Measurements from ENCODE around the gene PPM1G. TPM values are rescaled to one million over a fixed set of nuclear protein-coding genes. Genes with fewer than 3 reads are reported as not detected.

PPM1G gene
- total and polyA plus RNA-seq, 2 experiments from 2014 or later, result 72.4 to 81.5 TPM

GRCh38 chr2:27446057-27446456 lies 36.7 kb upstream of the PPM1G start:
- in situ Hi-C loops (cut with MboI), result no loop called here
- Histone ChIP-seq H3K27me3 (replicated peaks; ENCODE audit: insufficient read depth) (no peaks in the 10 kb centered on the region), H3K79me2 (ENCODE audit: insufficient read depth) (no peaks in the 10 kb centered on the region), H4K20me1 (ENCODE audit: insufficient read depth) (no peaks in the 10 kb centered on the region), H3K4me3 (no peak overlapping the region), H3K9me2 (ENCODE audit: insufficient read depth) (no peaks in the 10 kb centered on the region), H3K4me1 (ENCODE audit: insufficient read depth) (no peaks in the 10 kb centered on the region), H3F3A (ENCODE audit: insufficient read depth) (0 out of 2 replicates have a peak, but pooled peaks cover 12% of the 10 kb centered on the region), H3K36me3 (ENCODE audit: low read depth) (0 out of 2 replicates have a peak, but pooled peaks cover 8% of the 10 kb centered on the region), H3K4me2 (ENCODE audit: unreplicated experiment) (no peak overlapping the region), H2AFZ (no peak overlapping the region), H3K9me3 (ENCODE audit: low read depth) (no peaks in the 10 kb centered on the region), H3K27ac (no peak overlapping the region), H3K9ac (no peak overlapping the region)
- TF ChIP-seq EZH2phosphoT487 (IDR thresholded peaks at IDR 0.05; ENCODE audit: insufficient read depth, low read depth), result no peak
- no peak for TF ChIP-seq EZH2 (IDR thresholded peaks at IDR 0.05; ENCODE audit: insufficient read depth, poor library complexity, severe bottlenecking)
- WGBS, 2 experiments (ENCODE audit: low coverage in 1 of 2, low lambda C conversion rate in 2 of 2, missing lambda C conversion rate in 2 of 2), result 96 to 98% methylated on average over 3 of the region's 3 CpGs
- DNase-seq, result no peak

- no peaks in the 10 kb centered on the region for H3K27me3 ChIP-seq (replicated peaks; ENCODE audit: insufficient read depth)
- H3K9me2 ChIP-seq (ENCODE audit: insufficient read depth), result no peaks in the 10 kb centered on the region
- H3K79me2 ChIP-seq (ENCODE audit: insufficient read depth), result no peaks in the 10 kb centered on the region
- H3K4me1 ChIP-seq (ENCODE audit: insufficient read depth), result no peaks in the 10 kb centered on the region
- H3K9me3 ChIP-seq (ENCODE audit: low read depth), result no peaks in the 10 kb centered on the region
- 95 to 100% methylated on average over 8 of the region's 8 CpGs for WGBS, 2 experiments (ENCODE audit: low coverage in 1 of 2, low lambda C conversion rate in 2 of 2, missing lambda C conversion rate in 2 of 2)
- no peak overlapping the region for H3K27ac ChIP-seq
- H2AFZ ChIP-seq, result no peak overlapping the region
- 0 out of 2 replicates have a peak, but pooled peaks cover 12% of the 10 kb centered on the region for H3F3A ChIP-seq (ENCODE audit: insufficient read depth)
- no peak overlapping the region for H3K4me2 ChIP-seq (ENCODE audit: unreplicated experiment)
- H3K4me3 ChIP-seq, result no peak overlapping the region
- H3K36me3 ChIP-seq (ENCODE audit: low read depth), result peaks cover 13% of the 10 kb centered on the region; the same call in 1 of the 2 replicates
- no peaks in the 10 kb centered on the region for H4K20me1 ChIP-seq (ENCODE audit: insufficient read depth)
- TF ChIP-seq EZH2 (IDR thresholded peaks at IDR 0.05; ENCODE audit: insufficient read depth, poor library complexity, severe bottlenecking) (no peak), EZH2phosphoT487 (IDR thresholded peaks at IDR 0.05; ENCODE audit: insufficient read depth, low read depth) (no peak)
- no peak overlapping the region for H3K9ac ChIP-seq
- no peak for DNase-seq
- in situ Hi-C loops (cut with MboI), result no loop called here
These were observed 36.2 kb upstream of the PPM1G start for GRCh38 chr2:27445615-27446014.

GRCh38 chr2:27445155-27445554 lies 35.8 kb upstream of the PPM1G start:
- H3K9ac ChIP-seq, result no peak overlapping the region
- H3K27ac ChIP-seq, result no peak overlapping the region
- peaks cover 17% of the 10 kb centered on the region; the same call in 1 of the 2 replicates for H3K36me3 ChIP-seq (ENCODE audit: low read depth)
- H2AFZ ChIP-seq, result no peak overlapping the region
- 93% methylated on average over 8 of the region's 8 CpGs for WGBS, 2 experiments (ENCODE audit: low coverage in 1 of 2, low lambda C conversion rate in 2 of 2, missing lambda C conversion rate in 2 of 2)
- H3K27me3 ChIP-seq (replicated peaks; ENCODE audit: insufficient read depth), result no peaks in the 10 kb centered on the region
- no peaks in the 10 kb centered on the region for H3K9me2 ChIP-seq (ENCODE audit: insufficient read depth)
- no peak for DNase-seq
- no peaks in the 10 kb centered on the region for H3K79me2 ChIP-seq (ENCODE audit: insufficient read depth)
- in situ Hi-C loops (cut with MboI), result no loop called here
- H3K9me3 ChIP-seq (ENCODE audit: low read depth), result no peaks in the 10 kb centered on the region
- H4K20me1 ChIP-seq (ENCODE audit: insufficient read depth), result no peaks in the 10 kb centered on the region
- no peaks in the 10 kb centered on the region for H3K4me1 ChIP-seq (ENCODE audit: insufficient read depth)
- no peak overlapping the region for H3K4me2 ChIP-seq (ENCODE audit: unreplicated experiment)
- TF ChIP-seq EZH2phosphoT487 (IDR thresholded peaks at IDR 0.05; ENCODE audit: insufficient read depth, low read depth) (no peak), EZH2 (IDR thresholded peaks at IDR 0.05; ENCODE audit: insufficient read depth, poor library complexity, severe bottlenecking) (no peak)
- H3F3A ChIP-seq (ENCODE audit: insufficient read depth), result 0 out of 2 replicates have a peak, but pooled peaks cover 12% of the 10 kb centered on the region
- no peak overlapping the region for H3K4me3 ChIP-seq

DNA sequence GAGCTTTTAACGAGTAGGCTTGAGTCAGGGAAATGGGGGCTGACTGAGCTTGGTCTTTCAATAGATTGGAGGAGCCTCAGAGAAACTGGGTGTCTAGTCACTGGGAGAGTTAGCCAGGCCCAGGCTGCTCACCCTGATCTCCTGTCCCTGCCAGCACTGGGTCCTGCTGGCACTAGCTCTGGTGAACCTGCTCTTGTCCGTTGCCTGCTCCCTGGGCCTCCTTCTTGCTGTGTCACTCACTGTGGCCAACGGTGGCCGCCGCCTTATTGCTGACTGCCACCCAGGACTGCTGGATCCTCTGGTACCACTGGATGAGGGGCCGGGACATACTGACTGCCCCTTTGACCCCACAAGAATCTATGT lies 33.5 kb upstream of the PPM1G start:
- H2AFZ ChIP-seq, result no peak overlapping the region
- H3K9me3 ChIP-seq (ENCODE audit: low read depth), result no peaks in the 10 kb centered on the region
- H3F3A ChIP-seq (ENCODE audit: insufficient read depth), result peaks cover 23% of the 10 kb centered on the region
- TF ChIP-seq EZH2 (IDR thresholded peaks at IDR 0.05; ENCODE audit: insufficient read depth, poor library complexity, severe bottlenecking), result no peak
- TF ChIP-seq EZH2phosphoT487 (IDR thresholded peaks at IDR 0.05; ENCODE audit: insufficient read depth, low read depth), result no peak
- no peak overlapping the region for H3K4me3 ChIP-seq
- in situ Hi-C loops (cut with MboI), result no loop called here
- H3K4me2 ChIP-seq (ENCODE audit: unreplicated experiment), result no peak overlapping the region
- H3K9ac ChIP-seq, result no peak overlapping the region
- H3K27me3 ChIP-seq (replicated peaks; ENCODE audit: insufficient read depth), result no peaks in the 10 kb centered on the region
- H4K20me1 ChIP-seq (ENCODE audit: insufficient read depth), result no peaks in the 10 kb centered on the region
- WGBS, 2 experiments (ENCODE audit: low coverage in 1 of 2, low lambda C conversion rate in 2 of 2, missing lambda C conversion rate in 2 of 2), result 80 to 86% methylated on average over 6 of the region's 6 CpGs
- H3K36me3 ChIP-seq (ENCODE audit: low read depth), result peaks cover 31% of the 10 kb centered on the region
- no peak overlapping the region for H3K27ac ChIP-seq
- H3K4me1 ChIP-seq (ENCODE audit: insufficient read depth), result no peaks in the 10 kb centered on the region
- DNase-seq, result peak; percentile 19
- H3K9me2 ChIP-seq (ENCODE audit: insufficient read depth), result no peaks in the 10 kb centered on the region
- no peaks in the 10 kb centered on the region for H3K79me2 ChIP-seq (ENCODE audit: insufficient read depth)
